H54 (cell line): ENCODE measurements around the gene IP6K3.

Experiments used
- DNase-seq: peaks from one replicate; pipeline ENCODE4 v3.0.0; 2011; ENCODE audit warnings: low spot score, mixed read lengths; ENCODE audit not compliant: insufficient read length
- FAIRE-seq: peaks from 3 replicates; lab custom pipeline; 2011; peaks lifted over from hg19 to GRCh38; lab: Jason Lieb, UNC
- POLR2A ChIP-seq: IDR thresholded peaks from 2 replicates; pipeline ENCODE4 v1.6.1; 2011; ENCODE audit warnings: low read depth, mild to moderate bottlenecking, low read length

Gene IP6K3

GRCh38 chr6:33732817-33733708, 13.6 kb downstream of the IP6K3 start:
- DNase-seq = no peak
- no peak for FAIRE-seq
- no peak for TF ChIP-seq POLR2A

- TF ChIP-seq POLR2A = no peak
- DNase-seq (no peak), FAIRE-seq (no peak)
These were observed 14.3 kb downstream of the IP6K3 start for GRCh38 chr6:33732385-33732784.

- FAIRE-seq (no peak), DNase-seq (no peak)
- no peak for TF ChIP-seq POLR2A
These were observed 14.9 kb downstream of the IP6K3 start for GRCh38 chr6:33731751-33732282.

- DNase-seq (no peak), FAIRE-seq (no peak)
- no peak for TF ChIP-seq POLR2A
These were observed 15.7 kb downstream of the IP6K3 start for GRCh38 chr6:33731035-33731434.

- no peak for FAIRE-seq
- TF ChIP-seq POLR2A = no peak
- no peak for DNase-seq
These were observed 16.1 kb downstream of the IP6K3 start for GRCh38 chr6:33730611-33731010.

- no peak for DNase-seq
- TF ChIP-seq POLR2A = no peak
- FAIRE-seq = no peak
These were observed 17.6 kb downstream of the IP6K3 start for GRCh38 chr6:33729059-33729458.

- DNase-seq (no peak), FAIRE-seq (no peak)
- no peak for TF ChIP-seq POLR2A
These were observed 18.3 kb downstream of the IP6K3 start for GRCh38 chr6:33728438-33728837.

- TF ChIP-seq POLR2A = no peak
- FAIRE-seq = no peak
- DNase-seq = no peak
These were observed 18.8 kb downstream of the IP6K3 start for GRCh38 chr6:33727932-33728331.

GRCh38 chr6:33727126-33727525, 19.6 kb downstream of the IP6K3 start:
- no peak for TF ChIP-seq POLR2A
- DNase-seq (no peak), FAIRE-seq (no peak)

- TF ChIP-seq POLR2A = no peak
- DNase-seq = no peak
- no peak for FAIRE-seq
These were observed 20.0 kb downstream of the IP6K3 start for GRCh38 chr6:33726696-33727095.

- DNase-seq (no peak), FAIRE-seq (no peak)
- TF ChIP-seq POLR2A = no peak
These were observed 20.6 kb downstream of the IP6K3 start for GRCh38 chr6:33725891-33726673.

GRCh38 chr6:33725222-33725621, 21.5 kb downstream of the IP6K3 start:
- TF ChIP-seq POLR2A = no peak
- DNase-seq (no peak), FAIRE-seq (no peak)

GRCh38 chr6:33724102-33725023, 22.3 kb downstream of the IP6K3 start:
- no peak for DNase-seq
- no peak for FAIRE-seq

More at GRCh38 chr6:33724102-33725023, 22.3 kb downstream of the IP6K3 start:
- TF ChIP-seq POLR2A = no peak
